HG03432 (cell line): ENCODE data around the gene CRYAB.
"Not testable (repeated sequence)": the region's sequence is repeated elsewhere in the genome, so short reads cannot be mapped to it uniquely, and the experiment has no call there.

Experiments
- ATAC-seq: cut with Tn5 transposase; IDR thresholded peaks from one replicate; pipeline ENCODE4 v1.9.1; 2021; ENCODE audit warnings: mild to moderate bottlenecking, moderate library complexity; ENCODE audit not compliant: unreplicated experiment

CRYAB gene

GRCh38 chr11:111934306-111934705, 22.7 kb upstream of the CRYAB start:
- ATAC-seq = no peak

DNA sequence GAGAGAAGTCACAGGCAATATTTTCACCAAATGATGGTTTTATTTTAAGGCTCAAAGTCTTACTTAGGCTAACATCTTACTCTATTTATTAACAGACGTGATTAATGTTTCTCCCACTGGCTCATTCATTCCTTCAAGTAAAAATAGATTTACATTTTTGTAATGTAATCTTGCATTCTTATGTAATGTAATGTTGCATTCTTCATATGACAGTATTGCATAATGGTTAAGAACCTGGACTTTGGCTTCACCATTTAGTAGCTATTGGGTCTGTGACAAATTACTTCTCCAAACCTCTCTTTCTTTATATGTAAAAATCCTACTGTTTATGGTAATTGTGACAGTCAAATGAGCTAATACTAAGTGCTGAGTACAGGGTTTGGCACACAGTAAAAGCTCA, 22.3 kb upstream of the CRYAB start:
- no peak for ATAC-seq

DNA sequence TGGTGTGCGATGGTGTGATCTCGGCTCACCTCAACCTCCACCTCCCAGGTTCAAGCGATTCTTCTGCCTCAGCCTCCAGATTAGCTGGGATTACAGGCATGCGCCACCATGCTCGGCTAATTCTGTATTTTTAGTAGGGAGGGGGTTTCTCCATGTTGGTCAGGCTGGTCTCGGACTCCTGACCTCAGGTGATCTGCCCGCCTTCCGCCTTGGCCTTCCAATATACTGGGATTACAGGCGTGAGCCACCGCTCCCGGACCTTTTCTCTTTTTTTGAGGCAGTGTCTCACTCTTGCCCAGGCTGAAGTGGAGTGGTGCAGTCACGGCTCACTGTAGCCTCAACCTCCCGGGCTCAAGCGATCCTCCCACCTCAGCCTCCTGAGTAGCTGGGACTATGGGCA, 21.6 kb upstream of the CRYAB start:
- ATAC-seq = not testable (repeated sequence)

- no peak for ATAC-seq
These were observed 21.0 kb upstream of the CRYAB start for GRCh38 chr11:111932611-111932950.

DNA sequence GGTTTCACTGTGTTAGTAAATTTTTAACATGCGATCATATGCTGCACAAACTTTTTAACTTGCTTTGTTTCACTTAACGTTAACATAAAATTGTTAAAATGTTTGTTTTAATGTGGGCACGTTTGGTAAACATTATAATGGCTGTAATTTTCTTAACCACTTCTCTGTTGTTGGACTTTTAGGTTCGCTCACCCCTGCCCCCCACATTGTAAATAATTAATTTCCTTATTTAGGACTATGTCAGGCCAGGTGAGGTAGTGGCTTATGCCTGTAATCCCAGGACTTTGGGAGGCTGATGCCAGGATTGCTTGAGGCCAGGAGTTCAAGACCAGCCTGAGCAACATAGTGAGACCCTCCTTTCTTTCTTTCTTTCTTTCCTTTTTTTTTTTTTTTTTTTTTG, 18.9 kb upstream of the CRYAB start:
- no peak for ATAC-seq

DNA sequence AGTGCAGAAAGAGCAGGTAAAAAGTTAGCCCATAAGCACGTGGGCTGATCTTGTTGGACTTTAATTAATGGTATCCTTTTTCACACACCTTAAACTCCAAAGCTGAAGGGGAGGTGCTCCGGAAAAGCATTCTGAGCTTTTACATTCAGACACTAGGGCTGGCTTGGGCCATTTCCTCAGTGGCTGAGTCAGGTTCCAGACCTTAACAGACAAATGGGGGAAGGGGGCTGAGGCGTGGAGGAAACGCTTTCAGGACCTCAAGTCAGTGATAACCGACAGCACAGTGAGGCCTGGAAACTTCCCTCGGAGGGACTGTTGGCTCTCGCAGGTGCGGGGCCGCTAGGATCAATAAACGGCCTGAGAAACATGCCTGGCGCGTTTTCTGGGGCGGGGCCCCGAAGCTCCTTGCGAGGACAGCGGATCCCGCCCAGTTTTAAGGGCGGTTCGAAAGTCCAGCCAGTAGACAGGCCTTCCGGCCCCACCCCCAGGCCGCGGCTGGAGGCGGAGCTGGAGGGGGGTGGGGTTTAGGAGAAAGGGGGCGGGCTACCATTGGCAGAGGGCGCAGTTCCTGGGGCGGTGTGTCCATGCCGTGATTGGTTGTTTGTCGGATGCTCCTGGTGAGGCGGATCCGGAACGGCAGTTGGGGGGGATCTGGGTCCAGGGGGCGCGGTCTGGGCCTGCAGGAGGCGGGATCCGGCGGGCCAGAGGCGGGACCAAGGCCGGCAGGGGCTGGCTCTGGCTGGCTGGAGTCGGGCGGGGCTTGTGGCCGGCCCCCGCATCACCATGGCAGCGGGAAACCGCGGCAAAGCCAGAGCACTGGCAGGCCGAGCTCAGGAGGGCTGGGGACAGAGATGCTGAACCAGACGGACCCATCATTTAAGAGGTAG, 15.2 kb upstream of the CRYAB start:
- ATAC-seq = peak; percentile 96

DNA sequence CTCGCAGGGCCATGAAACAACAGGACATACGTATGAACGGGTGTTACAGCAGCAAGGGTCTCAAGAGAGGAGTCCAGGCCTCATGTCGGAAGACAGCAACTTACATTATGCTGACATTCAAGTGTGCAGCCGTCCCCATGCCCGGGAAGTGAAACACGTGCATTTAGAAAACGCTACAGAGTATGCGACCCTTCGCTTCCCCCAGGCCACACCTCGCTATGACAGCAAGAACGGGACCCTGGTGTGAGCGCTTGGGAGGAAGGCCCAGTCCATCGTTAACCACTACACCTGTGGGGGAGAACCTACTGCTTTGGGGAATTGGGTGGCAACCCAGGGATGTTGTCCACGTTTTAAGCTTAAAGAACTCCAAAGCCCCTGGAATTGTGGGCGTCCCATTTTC, 14.4 kb upstream of the CRYAB start:
- ATAC-seq = no peak

GRCh38 chr11:111923951-111924350, 12.4 kb upstream of the CRYAB start:
- no peak for ATAC-seq

- ATAC-seq = no peak
These were observed 11.8 kb upstream of the CRYAB start for GRCh38 chr11:111923351-111923788.

DNA sequence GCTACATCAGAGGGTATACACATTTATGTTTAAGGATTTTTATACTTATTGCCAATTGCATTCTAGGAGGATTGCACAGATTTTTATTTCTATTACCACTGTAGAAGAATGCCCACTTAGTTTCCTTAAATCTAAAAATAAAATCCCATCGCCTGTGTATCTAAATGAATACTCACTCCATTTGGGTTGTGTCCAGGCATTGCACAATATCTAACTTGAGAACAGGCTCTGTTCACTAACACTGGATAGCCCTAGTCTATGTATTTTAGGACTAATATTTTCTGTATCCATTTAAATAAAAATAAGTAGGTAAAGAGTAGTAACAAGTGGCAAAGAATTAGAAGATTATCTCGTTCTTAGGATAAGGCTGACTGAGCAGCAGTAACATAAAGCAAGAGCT, 11.2 kb upstream of the CRYAB start:
- ATAC-seq = no peak

DNA sequence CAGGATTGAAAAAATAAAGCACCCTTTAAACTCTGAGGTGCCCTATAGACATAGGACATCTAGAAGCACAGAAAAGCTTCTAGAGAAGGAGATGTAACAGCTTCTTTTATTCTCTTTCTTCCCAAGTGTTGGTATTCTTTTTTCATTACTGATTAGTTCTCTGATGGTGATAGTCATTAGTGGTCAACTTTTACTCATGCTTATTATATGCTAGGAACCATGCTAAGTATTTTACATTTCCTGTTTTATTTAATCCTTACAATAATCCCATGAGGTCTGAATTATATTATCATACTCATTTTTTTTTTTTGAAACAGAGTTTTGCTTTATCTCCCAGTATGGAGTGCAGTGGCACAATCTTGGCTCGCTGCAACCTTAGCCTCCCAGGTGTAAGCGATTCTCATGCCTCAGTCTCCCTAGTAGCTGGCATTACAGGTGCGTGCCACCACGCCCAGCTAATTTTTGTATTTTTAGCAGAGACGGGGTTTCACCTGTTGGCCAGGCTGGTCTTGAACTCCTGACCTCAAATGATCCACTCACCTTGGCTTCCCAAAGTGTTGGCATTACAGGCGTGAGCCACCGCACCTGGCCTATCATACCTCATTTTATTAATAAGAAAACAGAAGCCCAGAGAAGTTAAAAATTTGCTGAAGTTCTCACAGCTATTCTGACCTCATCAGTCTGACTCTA, 10.1 kb upstream of the CRYAB start:
- no peak for ATAC-seq

- ATAC-seq = no peak
These were observed 9.3 kb upstream of the CRYAB start for GRCh38 chr11:111920908-111921307.

- no peak for ATAC-seq
These were observed 7.1 kb upstream of the CRYAB start, which contains the start of gene C11orf52 for GRCh38 chr11:111918390-111919256. Gene C11orf52 (plus strand): TSS chr11:111918913. CDS start chr11:111918973, 60 bp downstream.

DNA sequence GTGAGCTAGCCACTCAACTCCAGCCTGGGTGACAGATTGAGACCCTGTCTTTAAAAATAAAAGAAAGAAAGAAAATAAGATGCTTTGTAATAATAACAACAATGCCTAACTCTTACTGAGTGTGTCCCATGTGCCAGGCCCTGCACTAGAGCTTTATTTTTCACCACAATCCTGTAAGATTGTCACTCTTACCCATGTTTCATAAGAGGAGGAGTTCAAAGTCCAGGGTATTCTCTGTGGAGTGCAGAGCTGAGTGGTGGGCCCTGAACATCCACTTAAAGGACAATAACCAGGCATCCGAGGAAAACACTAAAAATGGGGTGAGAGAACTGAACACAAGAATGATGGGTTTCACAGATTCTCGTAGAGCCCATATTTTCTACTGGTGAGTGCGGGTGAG, 6.2 kb upstream of the CRYAB start:
- ATAC-seq = no peak

DNA sequence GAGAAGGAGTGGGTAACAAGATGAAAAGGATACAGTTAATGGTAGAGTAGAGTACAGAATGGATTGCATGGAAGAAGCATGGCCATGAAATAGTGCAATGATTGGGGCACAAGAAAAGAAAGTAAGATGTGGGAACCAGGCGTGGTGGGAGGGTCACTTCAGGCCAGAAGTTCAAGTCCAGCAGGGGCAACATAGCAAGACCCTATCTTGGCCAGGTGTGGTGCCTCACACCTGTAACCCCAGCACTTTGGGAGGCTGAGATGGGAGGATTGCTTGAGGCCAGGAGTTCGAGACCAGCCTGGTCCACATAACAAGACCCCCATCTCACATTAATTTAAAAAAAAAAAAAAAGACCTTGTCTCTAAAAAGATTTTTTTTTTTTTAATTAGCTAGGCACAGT, 5.7 kb upstream of the CRYAB start:
- ATAC-seq = no peak

DNA sequence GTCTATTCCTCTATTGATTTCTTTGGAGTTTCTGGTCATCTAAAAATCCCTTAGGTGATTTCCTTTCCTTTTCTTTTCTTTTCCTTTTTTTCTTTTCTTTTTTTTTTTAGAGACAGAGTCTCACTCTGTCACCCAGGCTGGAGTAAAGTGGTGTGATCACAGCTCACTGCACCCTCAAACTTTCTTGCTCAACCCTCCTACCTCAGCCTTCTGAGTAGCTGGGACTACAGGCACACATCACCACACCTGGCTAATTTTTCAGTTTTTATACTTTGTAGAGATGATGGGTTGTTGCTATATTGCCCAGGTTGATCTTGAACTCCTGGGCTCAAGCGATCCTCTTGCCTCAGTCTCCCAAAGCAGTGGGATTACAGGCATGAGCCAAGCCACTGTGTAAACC, 5.2 kb upstream of the CRYAB start:
- ATAC-seq = no peak

- no peak for ATAC-seq
These were observed 2.4 kb upstream of the CRYAB start for GRCh38 chr11:111913997-111914396.

GRCh38 chr11:111913031-111913861, 1.7 kb upstream of the CRYAB start:
- no peak for ATAC-seq

GRCh38 chr11:111912535-111912934, 965 bp upstream of the CRYAB start, which contains the start of gene HSPB2:
Gene HSPB2 (plus strand): TSS chr11:111912734. CDS start chr11:111912830, 96 bp downstream.
- no peak for ATAC-seq
